PC-9 (cell line): Measurements from ENCODE around the gene HSF2. TPM values are rescaled to one million over a fixed set of nuclear protein-coding genes. Genes with fewer than 3 reads are reported as not detected.

Experiments used
- BruUV-seq: library from RNA; stranded (reverse); fragments of 400-500 nt; replicated peaks from 2 replicates; lab custom pipeline; 2021; lab: Mats Ljungman, UMichigan
- CTCF ChIA-PET: fragments of 300-600 bp; sonication (Branson Sonifier 250); formaldehyde crosslinking; loops from one replicate; lab custom pipeline; 2022; ENCODE audit warnings: antibody characterized with exemption; lab: Charles Lee
- POLR2A ChIA-PET: fragments of 300-600 bp; sonication (Branson Sonifier 250); formaldehyde crosslinking; loops from one replicate; lab custom pipeline; 2022; ENCODE audit warnings: antibody characterized with exemption; ENCODE audit not compliant: unreplicated experiment; lab: Charles Lee
- DNase-seq, 2 experiments: peaks; one replicate each; pipeline versions ENCODE4 v3.0.0 to v3.0.0-alpha.2; 2015 to 2022; ENCODE audit warnings: mixed read lengths in 1 of 2
- H2AFZ ChIP-seq: fragments of 200-600 bp; sonication (generic); 2 replicates; pipeline ENCODE4 v1.8.1; 2017; ENCODE audit warnings: antibody characterized with exemption
- H3F3A ChIP-seq: fragments of 200-600 bp; sonication (generic); 2 replicates; pipeline ENCODE4 v1.8.1; 2017; ENCODE audit warnings: antibody characterized with exemption, mild to moderate bottlenecking, low read depth; ENCODE audit not compliant: insufficient read depth
- H3K27ac ChIP-seq: fragments of 200-600 bp; sonication (generic); 2 replicates; pipeline ENCODE4 v1.6.1; 2016; ENCODE audit warnings: mixed run types
- H3K27me3 ChIP-seq: fragments of 200-600 bp; sonication (generic); 2 replicates; pipeline ENCODE4 v1.6.1; 2016; ENCODE audit warnings: low read depth, mixed run types; ENCODE audit not compliant: insufficient read depth
- H3K36me3 ChIP-seq: fragments of 200-600 bp; sonication (generic); 2 replicates; pipeline ENCODE4 v1.6.1; 2016; ENCODE audit warnings: low read depth, mixed run types
- H3K4me1 ChIP-seq: fragments of 200-600 bp; sonication (generic); replicated peaks from 2 replicates; pipeline ENCODE4 v1.6.1; 2016; ENCODE audit warnings: mixed run types; ENCODE audit not compliant: insufficient read depth
- H3K4me2 ChIP-seq: fragments of 200-600 bp; sonication (generic); 2 replicates; pipeline ENCODE4 v1.6.1; 2017; ENCODE audit warnings: mixed run types
- H3K4me3 ChIP-seq: fragments of 200-600 bp; sonication (generic); 2 replicates; pipeline ENCODE4 v1.6.1; 2016; ENCODE audit warnings: mixed run types
- H3K79me2 ChIP-seq: fragments of 200-600 bp; sonication (generic); 2 replicates; pipeline ENCODE4 v1.6.1; 2017; ENCODE audit warnings: low read depth, mixed run types
- H3K9me2 ChIP-seq: fragments of 200-600 bp; sonication (generic); 2 replicates; pipeline ENCODE4 v1.8.1; 2017; ENCODE audit warnings: mild to moderate bottlenecking; ENCODE audit not compliant: insufficient read depth
- H3K9me3 ChIP-seq: fragments of 200-600 bp; sonication (generic); 2 replicates; pipeline ENCODE4 v1.8.1; 2016; ENCODE audit warnings: low read depth; ENCODE audit not compliant: insufficient read depth
- H4K20me1 ChIP-seq: fragments of 200-600 bp; sonication (generic); 2 replicates; pipeline ENCODE4 v1.8.1; 2017; ENCODE audit not compliant: insufficient read depth
- EZH2 ChIP-seq: fragments of 200-600 bp; sonication (generic); IDR thresholded peaks from 2 replicates; pipeline ENCODE4 v1.8.0; 2017; ENCODE audit warnings: antibody characterized with exemption, low read depth
- intact Hi-C: fragments of 100-400 bp; cut with micrococcal nuclease; formaldehyde crosslinking; loops from one replicate; pipeline ENCODE4 v1.10.0; 2022; ENCODE audit not compliant: unreplicated experiment
- total RNA-seq: library from RNA; stranded (reverse); gene quantifications from 2 replicates; pipeline ENCODE4 v1.2.3, GENCODE V29; 2021
- TF ChIP-seq, protein P1 (sequence below): fragments of 200-600 bp; sonication (generic); conservative IDR thresholded peaks from 2 replicates; pipeline ENCODE4 v1.6.1; 2017; ENCODE audit warnings: mixed run types, antibody characterized with exemption, mild to moderate bottlenecking, moderate library complexity

The HSF2 gene
- total RNA-seq, 1 experiment from 2014 or later: 12.4 TPM

DNA sequence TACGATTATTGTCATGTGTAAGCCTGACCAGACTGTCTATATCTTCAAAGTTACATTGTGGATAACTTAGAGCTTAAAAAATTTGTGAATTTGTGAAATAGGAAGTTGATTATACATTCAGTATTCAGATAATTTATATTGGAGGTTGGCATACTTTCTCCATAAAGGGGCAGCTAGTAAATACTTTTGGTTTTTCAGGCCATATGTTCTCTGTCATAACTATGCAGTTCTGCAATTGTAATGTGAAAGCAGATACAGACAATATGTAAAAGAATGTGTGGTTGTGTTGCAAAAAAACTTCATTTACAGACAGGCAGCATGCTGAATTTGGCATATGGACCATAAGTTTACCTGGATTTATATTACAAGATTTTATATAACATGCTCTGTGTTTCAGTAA lies 29.3 kb downstream of the HSF2 start:
- ChIA-PET POLR2A (no interaction called here), CTCF (no interaction called here)
- Histone ChIP-seq H3K36me3 (peaks cover 39% of the 10 kb centered on the region), H3K4me2 (no peak overlapping the region), H4K20me1 (no peaks in the 10 kb centered on the region), H3K4me1 (no peaks in the 10 kb centered on the region), H3K9me3 (no peaks in the 10 kb centered on the region), H2AFZ (no peak overlapping the region), H3K9me2 (no peaks in the 10 kb centered on the region), H3K4me3 (no peak overlapping the region), H3K79me2 (no peaks in the 10 kb centered on the region), H3F3A (no peaks in the 10 kb centered on the region), H3K27me3 (no peaks in the 10 kb centered on the region), H3K27ac (no peak overlapping the region)
- intact Hi-C loops: no loop called here
- TF ChIP-seq EZH2: no peak
- TF ChIP-seq, protein P1, sequence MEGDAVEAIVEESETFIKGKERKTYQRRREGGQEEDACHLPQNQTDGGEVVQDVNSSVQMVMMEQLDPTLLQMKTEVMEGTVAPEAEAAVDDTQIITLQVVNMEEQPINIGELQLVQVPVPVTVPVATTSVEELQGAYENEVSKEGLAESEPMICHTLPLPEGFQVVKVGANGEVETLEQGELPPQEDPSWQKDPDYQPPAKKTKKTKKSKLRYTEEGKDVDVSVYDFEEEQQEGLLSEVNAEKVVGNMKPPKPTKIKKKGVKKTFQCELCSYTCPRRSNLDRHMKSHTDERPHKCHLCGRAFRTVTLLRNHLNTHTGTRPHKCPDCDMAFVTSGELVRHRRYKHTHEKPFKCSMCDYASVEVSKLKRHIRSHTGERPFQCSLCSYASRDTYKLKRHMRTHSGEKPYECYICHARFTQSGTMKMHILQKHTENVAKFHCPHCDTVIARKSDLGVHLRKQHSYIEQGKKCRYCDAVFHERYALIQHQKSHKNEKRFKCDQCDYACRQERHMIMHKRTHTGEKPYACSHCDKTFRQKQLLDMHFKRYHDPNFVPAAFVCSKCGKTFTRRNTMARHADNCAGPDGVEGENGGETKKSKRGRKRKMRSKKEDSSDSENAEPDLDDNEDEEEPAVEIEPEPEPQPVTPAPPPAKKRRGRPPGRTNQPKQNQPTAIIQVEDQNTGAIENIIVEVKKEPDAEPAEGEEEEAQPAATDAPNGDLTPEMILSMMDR: no peak
- BruUV-seq: no TSS peak
- DNase-seq: no peak

DNA sequence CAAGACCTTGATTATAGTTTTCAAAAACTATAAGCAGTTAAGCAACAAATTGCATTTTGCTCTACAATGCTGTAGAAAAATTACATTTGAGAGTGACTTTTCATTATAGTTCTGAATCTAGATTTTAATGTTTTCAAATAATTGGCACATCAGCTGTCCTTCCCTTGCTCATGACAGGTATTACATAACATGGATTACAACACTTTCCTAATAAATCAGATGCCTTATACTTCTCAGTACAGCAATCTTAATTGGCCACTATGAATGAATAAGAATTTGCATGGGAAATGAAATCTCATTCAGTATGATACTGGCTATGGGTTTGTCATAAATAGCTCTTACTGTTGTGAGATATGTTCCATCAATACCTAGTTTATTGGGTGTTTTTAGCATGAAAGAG lies 29.9 kb downstream of the HSF2 start:
- Histone ChIP-seq H3K27ac (no peak overlapping the region), H3K4me1 (no peaks in the 10 kb centered on the region), H3K9me2 (no peaks in the 10 kb centered on the region), H3K36me3 (peaks cover 43% of the 10 kb centered on the region), H3K4me3 (no peak overlapping the region), H3K27me3 (no peaks in the 10 kb centered on the region), H3K79me2 (no peaks in the 10 kb centered on the region), H3F3A (no peaks in the 10 kb centered on the region), H3K9me3 (no peaks in the 10 kb centered on the region), H4K20me1 (no peaks in the 10 kb centered on the region), H3K4me2 (no peak overlapping the region), H2AFZ (no peak overlapping the region)
- TF ChIP-seq EZH2: no peak
- TF ChIP-seq, protein P1: no peak
- POLR2A ChIA-PET: no interaction called here
- BruUV-seq: no TSS peak
- DNase-seq: no peak
- intact Hi-C loops: no loop called here
- CTCF ChIA-PET: no interaction called here

DNA sequence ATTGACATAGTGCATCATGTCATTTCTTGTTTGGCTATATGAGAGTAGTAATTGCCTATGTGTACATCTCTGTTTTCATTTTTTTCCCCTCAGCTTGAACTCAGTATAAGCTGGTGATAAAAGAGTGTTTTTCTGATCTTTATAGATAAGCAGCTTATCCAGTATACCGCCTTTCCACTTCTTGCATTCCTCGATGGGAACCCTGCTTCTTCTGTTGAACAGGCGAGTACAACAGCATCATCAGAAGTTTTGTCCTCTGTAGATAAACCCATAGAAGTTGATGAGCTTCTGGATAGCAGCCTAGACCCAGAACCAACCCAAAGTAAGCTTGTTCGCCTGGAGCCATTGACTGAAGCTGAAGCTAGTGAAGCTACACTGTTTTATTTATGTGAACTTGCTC lies 32.3 kb downstream of the HSF2 start:
- no peak overlapping the region for H2AFZ ChIP-seq
- POLR2A ChIA-PET: interaction anchor here (0.6 kb wide), 1 partner anchor 59 kb away, joined by 6 read pairs; no protein-coding TSS in a partner anchor
- no peaks in the 10 kb centered on the region for H3F3A ChIP-seq
- no peaks in the 10 kb centered on the region for H4K20me1 ChIP-seq
- CTCF ChIA-PET: no interaction called here
- intact Hi-C loops: no loop called here
- no peaks in the 10 kb centered on the region for H3K9me3 ChIP-seq
- H3K4me3 ChIP-seq: no peak overlapping the region
- H3K9me2 ChIP-seq: no peaks in the 10 kb centered on the region
- no peak for DNase-seq
- H3K4me2 ChIP-seq: no peak overlapping the region
- H3K4me1 ChIP-seq: no peaks in the 10 kb centered on the region
- no peak overlapping the region for H3K27ac ChIP-seq
- TF ChIP-seq, protein P1: no peak
- TF ChIP-seq EZH2: no peak
- H3K79me2 ChIP-seq: no peaks in the 10 kb centered on the region
- peaks cover 41% of the 10 kb centered on the region for H3K36me3 ChIP-seq
- no TSS peak for BruUV-seq
- no peaks in the 10 kb centered on the region for H3K27me3 ChIP-seq
